Measurements from ENCODE around the gene COQ10B. TPM values are rescaled to one million over a fixed set of nuclear protein-coding genes. Genes with fewer than 3 reads are reported as not detected.

Gene COQ10B
- 22.2 and 24.6 TPM in 2 replicates for total RNA-seq

GRCh38 chr2:197453123-197453913 is at the start of gene COQ10B:
Gene COQ10B (plus strand): TSS chr2:197453552. CDS start chr2:197453561, 9 bp downstream.
- intact Hi-C loops (cut with micrococcal nuclease) = loop anchor here (1.0 to 5.0 kb wide), 8 partner anchors 18 to 1796 kb away; partner anchors contain the start of genes CCDC150, HSPE1, MARS2 and MOB4

DNA sequence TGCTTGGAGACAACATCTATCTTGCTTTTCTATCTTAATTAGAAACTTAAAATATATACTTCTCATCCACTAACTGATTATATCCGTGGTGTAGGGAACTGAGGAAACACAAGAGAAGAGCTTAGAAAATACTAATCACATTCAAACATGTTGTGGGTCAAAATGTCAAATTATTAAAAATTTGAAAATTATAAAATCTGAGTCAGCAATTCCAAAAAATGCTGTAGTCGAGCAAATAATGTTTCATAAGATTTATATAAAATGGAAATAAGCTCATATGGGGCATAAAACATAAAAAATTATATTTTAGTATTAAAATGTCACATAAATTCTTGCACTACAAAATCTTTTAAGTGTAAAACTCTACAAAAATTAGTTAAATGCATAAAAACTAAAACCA is 47.8 kb upstream of the COQ10B start:
- intact Hi-C loops (cut with micrococcal nuclease) = loop anchor here (10.0 kb wide), 1 partner anchor 621 kb away; no protein-coding TSS in a partner anchor

- intact Hi-C loops (cut with micrococcal nuclease) = no loop called here
Observed at GRCh38 chr2:197414039-197414438, 39.3 kb upstream of the COQ10B start.

- intact Hi-C loops (cut with micrococcal nuclease) = no loop called here
Observed at GRCh38 chr2:197414515-197414914, 38.8 kb upstream of the COQ10B start.

DNA sequence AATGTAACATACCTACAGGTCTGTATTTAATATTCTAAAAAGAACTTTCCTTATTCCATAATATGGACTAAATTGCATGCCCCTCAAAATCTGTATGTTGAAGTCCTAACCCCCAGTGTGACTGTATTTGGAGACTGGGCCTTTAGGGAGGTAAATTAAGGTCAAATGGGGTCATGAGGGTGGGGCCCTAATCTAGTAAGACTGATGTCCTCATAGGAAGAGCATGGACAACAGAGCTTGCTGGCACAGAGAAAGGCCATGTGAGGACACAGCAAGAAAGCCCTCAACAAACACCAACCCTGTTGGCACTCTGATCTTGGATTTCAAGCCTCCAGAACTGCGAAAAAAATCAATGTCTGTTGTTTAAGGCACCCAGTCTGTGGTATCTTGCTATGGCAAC is 37.1 kb upstream of the COQ10B start:
- intact Hi-C loops (cut with micrococcal nuclease) = no loop called here

DNA sequence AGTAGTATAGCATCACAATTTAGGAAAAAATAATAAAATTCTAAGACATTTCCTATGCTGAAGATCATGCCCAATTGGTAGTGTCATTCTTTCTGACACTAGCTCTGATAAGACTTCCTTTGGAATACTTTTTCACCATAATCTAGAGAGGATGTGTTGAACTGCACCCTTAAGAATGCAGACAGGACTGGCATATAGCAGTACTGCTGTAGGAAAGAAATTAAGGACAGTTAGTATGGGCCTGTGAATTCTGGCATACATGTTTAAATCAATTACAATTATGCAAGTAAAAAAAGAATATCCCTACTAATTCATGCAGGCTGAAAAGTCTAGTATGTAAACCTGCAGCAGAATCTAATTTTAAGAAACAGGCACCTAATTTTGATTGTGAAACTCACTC is 33.9 kb upstream of the COQ10B start:
- intact Hi-C loops (cut with micrococcal nuclease) = no loop called here

DNA sequence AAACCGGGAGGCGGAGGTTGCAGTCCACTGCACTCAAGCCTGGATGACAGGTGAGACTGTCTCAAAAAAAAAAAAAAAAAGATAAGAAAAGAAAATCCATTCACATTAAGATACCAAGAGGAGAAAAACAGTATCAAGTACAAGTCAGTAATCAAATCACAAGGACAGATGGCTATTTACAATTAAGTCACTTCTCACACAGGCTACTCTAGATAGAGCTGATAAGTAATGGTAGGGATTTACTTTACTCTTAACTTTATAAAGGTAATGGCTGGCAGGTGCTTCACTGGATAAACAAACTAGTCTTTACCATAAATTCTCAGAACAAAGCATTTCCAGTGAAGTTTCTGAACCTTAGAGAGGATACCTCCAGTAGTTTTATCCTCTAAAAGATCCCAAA is 30.0 kb upstream of the COQ10B start:
- intact Hi-C loops (cut with micrococcal nuclease) = no loop called here

- intact Hi-C loops (cut with micrococcal nuclease) = no loop called here
Observed at GRCh38 chr2:197425550-197425949, 27.8 kb upstream of the COQ10B start.

- intact Hi-C loops (cut with micrococcal nuclease) = no loop called here
Observed at GRCh38 chr2:197426723-197427603, 26.4 kb upstream of the COQ10B start.

DNA sequence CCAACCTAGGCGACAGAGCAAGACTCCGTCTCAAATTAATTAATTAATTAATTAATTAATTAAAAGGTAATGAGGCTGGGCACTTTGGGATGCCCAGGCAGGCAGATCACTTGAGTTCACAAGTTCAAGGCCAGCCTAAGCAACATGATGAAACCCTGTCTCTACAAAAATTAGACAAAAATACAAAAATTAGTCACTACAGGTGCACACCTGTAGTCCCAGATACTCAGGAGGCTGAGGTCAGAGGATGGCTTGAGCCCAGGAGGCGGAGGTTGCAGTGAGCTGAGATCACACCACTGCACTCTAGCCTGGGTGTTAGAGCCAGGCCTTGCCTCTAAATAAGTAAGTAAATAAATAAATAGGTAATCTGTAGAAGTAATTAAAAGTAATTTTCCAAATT is 25.4 kb upstream of the COQ10B start:
- intact Hi-C loops (cut with micrococcal nuclease) = loop anchor here (2.0 kb wide), 1 partner anchor 351 kb away; no protein-coding TSS in a partner anchor

GRCh38 chr2:197431858-197432257 is 21.5 kb upstream of the COQ10B start:
- intact Hi-C loops (cut with micrococcal nuclease) = loop anchor here (5.0 to 10.0 kb wide), 3 partner anchors 235 to 1267 kb away; partner anchors contain the start of gene PGAP1

- intact Hi-C loops (cut with micrococcal nuclease) = loop anchor here (5.0 to 10.0 kb wide), 3 partner anchors 235 to 1268 kb away; partner anchors contain the start of gene PGAP1
Observed at GRCh38 chr2:197432527-197432926, 20.8 kb upstream of the COQ10B start.

DNA sequence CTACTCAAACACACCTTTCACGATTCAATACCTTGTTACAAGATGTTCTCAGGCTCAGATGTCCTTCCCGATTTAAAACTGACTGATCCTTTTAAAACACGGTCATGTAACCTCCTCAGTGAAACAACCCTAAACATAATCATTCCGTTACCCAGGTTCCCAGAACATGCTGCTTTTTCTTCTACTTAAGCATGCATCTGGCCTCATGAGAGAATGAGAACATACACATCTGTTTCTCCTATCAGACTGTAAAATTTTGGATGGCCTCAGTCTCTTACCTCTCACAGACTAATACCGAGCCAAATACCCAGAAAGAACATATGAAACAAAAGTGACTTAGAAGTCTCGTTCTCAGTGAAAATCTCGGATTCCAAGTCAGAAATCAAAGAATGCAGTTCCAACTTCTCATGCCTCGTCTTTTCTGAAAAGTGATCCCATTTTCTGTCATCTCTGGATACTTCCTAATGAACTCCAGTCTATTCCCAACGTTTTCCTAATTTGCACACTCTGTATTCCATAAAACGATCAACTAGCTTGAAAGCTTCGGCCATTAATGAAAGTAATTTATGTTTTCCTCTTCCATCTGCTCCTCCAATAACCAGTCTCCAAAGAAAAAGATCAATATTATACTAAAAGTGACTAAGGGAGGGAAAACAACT is 19.4 kb upstream of the COQ10B start:
- intact Hi-C loops (cut with micrococcal nuclease) = loop anchor here (2.0 to 10.0 kb wide), 4 partner anchors 125 to 1269 kb away; partner anchors contain the start of gene PGAP1

DNA sequence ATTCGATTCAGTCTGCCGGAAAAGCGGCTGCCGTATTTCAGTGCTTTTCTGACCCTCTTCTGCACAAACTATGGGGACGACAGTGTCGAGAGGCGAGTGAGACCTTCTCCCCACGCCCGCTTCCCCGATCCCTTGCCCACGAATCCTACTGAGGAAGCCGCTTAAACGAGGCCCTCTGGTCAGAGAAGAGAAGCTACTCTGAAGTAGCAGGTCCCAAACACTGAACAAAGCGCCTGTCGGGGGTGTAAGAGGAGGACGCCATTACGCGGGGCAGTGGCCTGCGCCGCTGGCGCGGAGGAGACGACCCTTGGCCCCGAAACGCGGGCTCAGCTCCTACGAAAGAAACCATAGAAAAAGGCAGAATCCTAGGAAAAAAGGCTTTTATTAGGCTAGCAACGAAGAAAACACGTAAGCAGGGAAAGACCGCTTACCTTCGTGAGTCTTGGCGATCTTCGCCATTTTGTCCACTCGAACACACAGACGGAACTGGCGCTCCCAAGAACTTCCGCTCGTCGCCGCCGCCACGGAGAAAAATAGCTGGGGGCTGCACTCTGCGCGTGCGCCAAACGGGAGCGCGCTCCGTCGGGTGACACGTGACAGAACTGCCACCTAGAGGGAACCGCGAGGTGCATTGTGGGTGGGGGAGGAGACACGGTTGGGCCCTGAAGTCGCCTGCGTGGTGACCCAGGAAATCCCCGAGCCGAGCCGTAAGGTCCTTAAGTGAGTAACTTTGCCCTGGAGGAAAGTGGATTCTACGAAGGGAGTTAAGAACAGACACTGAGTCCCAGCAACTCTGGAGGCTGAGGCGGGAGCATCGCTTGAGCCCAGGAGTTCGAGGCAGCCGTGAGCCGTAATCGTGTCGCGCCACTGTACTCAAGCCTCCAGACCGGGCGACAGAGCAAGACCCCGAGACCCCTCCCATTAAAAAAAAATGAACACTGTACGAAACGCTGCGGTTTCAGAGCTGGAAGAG is 18.5 kb upstream of the COQ10B start, which contains the start of gene SF3B1:
SF3B1 (minus strand) TSS at position 488 of the 973 bp plus-strand sequence; CDS start at position 459, 29 bp downstream.
- intact Hi-C loops (cut with micrococcal nuclease) = loop anchor here (1.0 to 10.0 kb wide), 8 partner anchors 18 to 1270 kb away; partner anchors contain the start of genes COQ10B, HSPE1, MARS2 and PGAP1

- intact Hi-C loops (cut with micrococcal nuclease) = loop anchor here (1.0 to 10.0 kb wide), 6 partner anchors 17 to 1271 kb away; partner anchors contain the start of genes COQ10B, HSPE1 and MARS2
Observed at GRCh38 chr2:197435598-197436420, 17.5 kb upstream of the COQ10B start.

DNA sequence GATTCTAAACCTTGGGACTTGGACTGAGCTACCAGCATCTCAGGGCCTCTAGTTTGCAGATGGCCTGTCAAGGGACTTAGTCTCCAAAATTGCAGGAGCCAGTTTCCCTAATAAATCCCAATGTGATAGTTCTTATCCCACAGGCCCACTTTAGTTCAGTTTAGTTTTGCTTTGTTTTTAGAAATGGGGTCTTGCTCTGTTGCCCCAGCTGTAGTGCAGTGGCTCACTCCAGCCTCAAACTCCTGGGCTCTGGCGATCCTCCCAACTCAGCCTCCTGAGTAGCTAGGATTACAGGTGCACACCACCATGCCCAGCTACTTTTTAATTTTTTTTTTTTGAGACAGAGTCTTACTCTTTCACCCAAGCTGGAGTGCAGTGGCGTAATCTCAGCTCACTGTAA is 16.0 kb upstream of the COQ10B start:
- intact Hi-C loops (cut with micrococcal nuclease) = loop anchor here (10.0 kb wide), 1 partner anchor 1273 kb away; no protein-coding TSS in a partner anchor

- intact Hi-C loops (cut with micrococcal nuclease) = no loop called here
Observed at GRCh38 chr2:197442857-197443256, 10.5 kb upstream of the COQ10B start.

DNA sequence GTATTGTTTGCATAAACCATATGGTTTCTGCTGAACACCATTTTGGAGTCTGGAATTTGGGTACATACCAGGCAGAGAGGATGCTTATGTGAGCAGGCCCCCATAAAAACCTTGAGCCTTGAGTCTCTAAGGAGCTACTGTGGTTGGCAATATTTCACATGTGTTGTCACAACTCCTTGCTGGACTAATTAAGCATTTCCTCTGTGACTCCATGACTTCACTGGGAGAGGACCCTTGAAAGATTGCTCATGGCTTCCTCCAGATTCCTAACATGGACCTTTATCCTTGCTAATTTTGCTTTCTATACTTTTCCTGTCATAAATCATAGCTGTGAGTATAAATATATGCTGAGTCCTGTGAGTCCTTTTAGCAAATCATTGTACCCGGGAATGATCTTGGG is 7.6 kb upstream of the COQ10B start:
- intact Hi-C loops (cut with micrococcal nuclease) = no loop called here

- intact Hi-C loops (cut with micrococcal nuclease) = no loop called here
Observed at GRCh38 chr2:197446844-197447243, 6.5 kb upstream of the COQ10B start.

Data from T-helper 2 cell treated with Interferon-gamma antibody and Interleukin-4, amounts not matched to agents 100 ng/mL and 5 ng/mL, for 36 hours (primary cell).